ENCODE data around the gene RPS6KA3.

- TF ChIP-seq POLR2A (IDR thresholded peaks at IDR 0.05; ENCODE audit: low read depth, low read length) (no peak), TAF1 (IDR thresholded peaks at IDR 0.05; ENCODE audit: borderline replicate concordance, low read depth, low read length) (no peak), POLR2AphosphoS5 (IDR thresholded peaks at IDR 0.05; ENCODE audit: low read depth, low read length) (no peak)
Observed at GRCh38 chrX:20147561-20147960, 119.1 kb downstream of the RPS6KA3 start.
